GM18517 (cell line): ENCODE measurements around the gene OR8B4.
"Not testable (repeated sequence)": the region's sequence is repeated elsewhere in the genome, so short reads cannot be mapped to it uniquely, and the experiment has no call there.

Experiments
- ATAC-seq: cut with Tn5 transposase; IDR thresholded peaks from one replicate; pipeline ENCODE4 v1.9.1; 2021; ENCODE audit warnings: mild to moderate bottlenecking, moderate library complexity; ENCODE audit not compliant: unreplicated experiment

OR8B4 gene

GRCh38 chr11:124424384-124424921, at the start of gene OR8B4:
Gene OR8B4 (minus strand): TSS chr11:124424871. CDS start chr11:124424871, 0 bp downstream.
- ATAC-seq, result no peak

- ATAC-seq, result no peak
Measured at GRCh38 chr11:124474079-124474478, 49.4 kb upstream of the OR8B4 start.

- no peak for ATAC-seq
Measured at GRCh38 chr11:124473476-124473875, 48.8 kb upstream of the OR8B4 start.

- ATAC-seq, result no peak
Measured at GRCh38 chr11:124470561-124471227, 46.0 kb upstream of the OR8B4 start.

- ATAC-seq, result no peak
Measured at GRCh38 chr11:124467381-124467927, 42.8 kb upstream of the OR8B4 start.

- no peak for ATAC-seq
Measured at GRCh38 chr11:124465368-124465767, 40.7 kb upstream of the OR8B4 start.

- ATAC-seq, result no peak
Measured at GRCh38 chr11:124463990-124464389, 39.3 kb upstream of the OR8B4 start.

GRCh38 chr11:124463324-124463723, 38.7 kb upstream of the OR8B4 start:
- no peak for ATAC-seq

GRCh38 chr11:124460459-124460858, 35.8 kb upstream of the OR8B4 start:
- ATAC-seq, result no peak

GRCh38 chr11:124459379-124459778, 34.7 kb upstream of the OR8B4 start:
- not testable (repeated sequence) for ATAC-seq

- no peak for ATAC-seq
Measured at GRCh38 chr11:124454552-124454951, 29.9 kb upstream of the OR8B4 start.

GRCh38 chr11:124446916-124447315, 22.2 kb upstream of the OR8B4 start:
- no peak for ATAC-seq

GRCh38 chr11:124445646-124446150, 21.0 kb upstream of the OR8B4 start, which contains the start of gene OR8B8:
Gene OR8B8 (minus strand): TSS chr11:124445696. CDS start chr11:124441085, 4,611 bp downstream.
- no peak for ATAC-seq

- ATAC-seq, result no peak
Measured at GRCh38 chr11:124442847-124443246, 18.2 kb upstream of the OR8B4 start.

GRCh38 chr11:124442442-124442841, 17.8 kb upstream of the OR8B4 start:
- no peak for ATAC-seq

GRCh38 chr11:124441519-124441918, 16.8 kb upstream of the OR8B4 start:
- ATAC-seq, result no peak

GRCh38 chr11:124441081-124441480, 16.4 kb upstream of the OR8B4 start:
- no peak for ATAC-seq

- ATAC-seq, result no peak
Measured at GRCh38 chr11:124440608-124441007, 15.9 kb upstream of the OR8B4 start.

GRCh38 chr11:124434699-124435098, 10.0 kb upstream of the OR8B4 start:
- no peak for ATAC-seq

GRCh38 chr11:124429599-124429998, 4.9 kb upstream of the OR8B4 start:
- no peak for ATAC-seq

GRCh38 chr11:124421043-124421442, 3.6 kb downstream of the OR8B4 start:
- ATAC-seq, result no peak

- no peak for ATAC-seq
Measured at GRCh38 chr11:124415356-124415923, 9.2 kb downstream of the OR8B4 start.
